Muscle layer of colon (tissue), 2 donors: Measurements from ENCODE around the gene MEIS2.

Source experiments
- H3K27ac ChIP-seq: one replicate; pipeline ENCODE4 v1.7.0; 2013; ENCODE audit warnings: low read depth, mild to moderate bottlenecking, low read length, moderate library complexity
- H3K27me3 ChIP-seq, 2 donors: one replicate each; pipeline ENCODE4 v1.7.0; 2013; ENCODE audit warnings: low read length in 2 of 2, mild to moderate bottlenecking in 2 of 2; ENCODE audit not compliant: insufficient read depth in 2 of 2, control insufficient read depth in 1 of 2
- H3K36me3 ChIP-seq: one replicate; pipeline ENCODE4 v1.7.0; 2013; ENCODE audit warnings: mild to moderate bottlenecking, low read length; ENCODE audit not compliant: insufficient read depth
- H3K4me1 ChIP-seq: one replicate; pipeline ENCODE4 v1.7.0; 2013; ENCODE audit warnings: mild to moderate bottlenecking, low read length; ENCODE audit not compliant: insufficient read depth
- H3K4me3 ChIP-seq, 2 donors: one replicate each; pipeline ENCODE4 v1.7.0; 2013; ENCODE audit warnings: low read length in 2 of 2, low read depth in 1 of 2, mild to moderate bottlenecking in 1 of 2, moderate library complexity in 1 of 2
- H3K9ac ChIP-seq: one replicate; pipeline ENCODE4 v1.7.0; 2013; ENCODE audit warnings: low read length
- H3K9me3 ChIP-seq: one replicate; pipeline ENCODE4 v1.7.0; 2013; ENCODE audit warnings: mild to moderate bottlenecking, low read length
- donor health status: abdominal sarcoma.
- donor health status: Adenocarcinoma of cecum.

MEIS2 gene

GRCh38 chr15:36883713-36884517, 216.4 kb downstream of the MEIS2 start:
- Histone ChIP-seq H3K9me3 (no peaks in the 10 kb centered on the region), H3K36me3 (no peaks in the 10 kb centered on the region), H3K27me3 (peaks cover 3 to 17% of the 10 kb centered on the region in 2 donors), H3K4me1 (peaks cover 29% of the 10 kb centered on the region), H3K4me3 (peak overlapping the region; percentile 40 to 69), H3K9ac (peak overlapping the region; percentile 37), H3K27ac (peak overlapping the region; percentile 81)

- no peak overlapping the region for H3K9ac ChIP-seq
- peaks cover 3 to 17% of the 10 kb centered on the region in 2 donors for H3K27me3 ChIP-seq
- no peaks in the 10 kb centered on the region for H3K9me3 ChIP-seq
- no peaks in the 10 kb centered on the region for H3K36me3 ChIP-seq
- no peak overlapping the region for H3K27ac ChIP-seq
- peak overlapping the region; percentile 34 to 61 for H3K4me3 ChIP-seq
- H3K4me1 ChIP-seq, result peaks cover 25% of the 10 kb centered on the region
These were observed 217.7 kb downstream of the MEIS2 start for GRCh38 chr15:36882487-36883131.

- Histone ChIP-seq H3K36me3 (no peaks in the 10 kb centered on the region), H3K9me3 (no peaks in the 10 kb centered on the region), H3K27ac (no peak overlapping the region), H3K27me3 (peaks cover 3 to 17% of the 10 kb centered on the region in 2 donors), H3K4me3 (peak overlapping the region in 1 of 2 donors; percentile 61), H3K9ac (no peak overlapping the region), H3K4me1 (peaks cover 25% of the 10 kb centered on the region)
These were observed 218.3 kb downstream of the MEIS2 start for GRCh38 chr15:36882056-36882455.

- Histone ChIP-seq H3K27ac (no peak overlapping the region), H3K9ac (no peak overlapping the region), H3K36me3 (no peaks in the 10 kb centered on the region), H3K27me3 (peaks cover 3 to 17% of the 10 kb centered on the region in 2 donors), H3K4me1 (peaks cover 21% of the 10 kb centered on the region), H3K4me3 (no peak overlapping the region), H3K9me3 (no peaks in the 10 kb centered on the region)
These were observed 218.8 kb downstream of the MEIS2 start for GRCh38 chr15:36881516-36881915.

- Histone ChIP-seq H3K9ac (no peak overlapping the region), H3K27ac (no peak overlapping the region), H3K36me3 (no peaks in the 10 kb centered on the region), H3K4me1 (peaks cover 16% of the 10 kb centered on the region), H3K4me3 (no peak overlapping the region), H3K27me3 (peaks cover 3 to 17% of the 10 kb centered on the region in 2 donors), H3K9me3 (no peaks in the 10 kb centered on the region)
These were observed 219.4 kb downstream of the MEIS2 start for GRCh38 chr15:36880913-36881460.

- H3K36me3 ChIP-seq, result no peaks in the 10 kb centered on the region
- peaks cover 3 to 17% of the 10 kb centered on the region in 2 donors for H3K27me3 ChIP-seq
- H3K9ac ChIP-seq, result no peak overlapping the region
- H3K4me1 ChIP-seq, result peaks cover 10% of the 10 kb centered on the region
- H3K4me3 ChIP-seq, result no peak overlapping the region
- no peaks in the 10 kb centered on the region for H3K9me3 ChIP-seq
- no peak overlapping the region for H3K27ac ChIP-seq
These were observed 220.0 kb downstream of the MEIS2 start for GRCh38 chr15:36880224-36880912.

GRCh38 chr15:36879568-36880222, 220.7 kb downstream of the MEIS2 start:
- Histone ChIP-seq H3K36me3 (no peaks in the 10 kb centered on the region), H3K4me3 (no peak overlapping the region), H3K9me3 (no peaks in the 10 kb centered on the region), H3K27ac (no peak overlapping the region), H3K9ac (no peak overlapping the region), H3K4me1 (peaks cover 3% of the 10 kb centered on the region), H3K27me3 (peaks cover 3 to 17% of the 10 kb centered on the region in 2 donors)

- no peaks in the 10 kb centered on the region for H3K36me3 ChIP-seq
- H3K9me3 ChIP-seq, result no peaks in the 10 kb centered on the region
- no peak overlapping the region for H3K27ac ChIP-seq
- H3K4me3 ChIP-seq, result no peak overlapping the region
- H3K4me1 ChIP-seq, result no peaks in the 10 kb centered on the region
- H3K27me3 ChIP-seq, result peaks cover 3 to 17% of the 10 kb centered on the region in 2 donors
- H3K9ac ChIP-seq, result no peak overlapping the region
These were observed 221.6 kb downstream of the MEIS2 start for GRCh38 chr15:36878684-36879262.

- H3K9ac ChIP-seq, result no peak overlapping the region
- H3K36me3 ChIP-seq, result no peaks in the 10 kb centered on the region
- no peaks in the 10 kb centered on the region for H3K9me3 ChIP-seq
- peak overlapping the region in 1 of 2 donors; percentile 23 for H3K4me3 ChIP-seq
- H3K4me1 ChIP-seq, result no peaks in the 10 kb centered on the region
- peaks cover 3 to 17% of the 10 kb centered on the region in 2 donors for H3K27me3 ChIP-seq
- no peak overlapping the region for H3K27ac ChIP-seq
These were observed 222.3 kb downstream of the MEIS2 start for GRCh38 chr15:36877796-36878683.

- Histone ChIP-seq H3K4me3 (peak overlapping the region in 1 of 2 donors; percentile 23), H3K9me3 (no peaks in the 10 kb centered on the region), H3K9ac (no peak overlapping the region), H3K36me3 (no peaks in the 10 kb centered on the region), H3K27me3 (peaks cover 3 to 17% of the 10 kb centered on the region in 2 donors), H3K4me1 (no peaks in the 10 kb centered on the region), H3K27ac (no peak overlapping the region)
These were observed 223.1 kb downstream of the MEIS2 start for GRCh38 chr15:36877294-36877693.
